GM18520 (cell line): ENCODE measurements around the gene IFNW1.
A peak's percentile ranks its signal among the peaks of the same experiment; 100 is the strongest.

Experiments
- ATAC-seq: cut with Tn5 transposase; IDR thresholded peaks from one replicate; pipeline ENCODE4 v1.9.1; 2021; ENCODE audit not compliant: unreplicated experiment

IFNW1 gene

DNA sequence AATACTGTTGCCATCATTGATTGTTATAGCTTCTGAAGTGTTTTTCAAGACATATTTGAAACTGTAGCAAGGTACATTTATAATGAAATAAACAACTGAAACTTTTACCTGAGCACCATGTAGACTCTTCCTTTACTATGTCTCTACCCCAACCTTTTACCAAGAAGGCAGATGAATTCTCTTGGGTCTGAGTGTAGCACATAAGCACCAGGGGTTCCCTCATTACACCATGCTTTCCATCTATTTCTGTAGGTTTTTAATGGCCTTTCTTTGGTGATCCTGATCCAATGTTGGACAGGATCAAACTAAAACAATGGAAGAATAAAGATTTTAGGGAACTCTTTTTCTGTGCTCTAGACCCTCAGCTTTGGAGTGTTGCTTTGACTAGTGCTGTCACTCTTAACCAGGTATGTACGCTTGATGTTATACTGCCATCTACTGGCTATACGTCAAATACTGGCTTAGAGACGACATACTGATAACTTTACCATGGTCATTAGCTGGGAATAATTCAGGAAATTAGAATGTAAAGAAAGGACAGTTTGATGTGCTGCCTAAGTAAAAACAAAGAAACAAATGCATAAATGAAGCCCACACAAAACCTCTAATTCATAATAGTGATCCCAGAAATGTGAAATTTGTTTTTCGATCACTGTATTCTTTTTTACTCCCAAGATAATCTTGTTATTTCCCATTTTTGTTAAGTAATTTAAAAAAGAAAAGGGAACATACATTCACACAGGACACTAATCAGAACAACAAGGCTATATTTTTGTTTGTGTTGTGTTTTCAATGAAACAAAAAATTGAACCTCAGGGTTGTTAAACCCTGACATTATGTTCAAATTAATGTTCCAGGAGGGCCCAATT lies 30.7 kb downstream of the IFNW1 start:
- ATAC-seq = peak; percentile 89

DNA sequence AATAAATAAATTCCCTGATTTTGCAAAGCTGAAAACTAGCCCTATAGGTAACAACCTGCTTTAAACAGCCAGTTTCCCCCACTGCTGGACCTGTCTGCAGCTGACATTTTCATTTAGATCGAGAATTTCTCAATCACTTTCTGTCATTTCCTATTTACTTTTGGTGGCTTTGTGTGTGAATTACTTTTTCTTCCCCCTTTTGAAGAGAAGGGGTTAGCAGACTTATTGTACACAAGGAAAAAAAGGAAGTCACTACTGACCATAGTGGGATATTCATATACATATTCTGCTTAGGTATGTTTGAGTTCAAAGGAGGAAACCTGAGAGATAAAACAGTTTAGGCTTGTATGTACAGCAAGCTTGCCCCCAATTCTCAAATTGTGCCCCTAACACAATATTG lies 36.8 kb downstream of the IFNW1 start:
- no peak for ATAC-seq

DNA sequence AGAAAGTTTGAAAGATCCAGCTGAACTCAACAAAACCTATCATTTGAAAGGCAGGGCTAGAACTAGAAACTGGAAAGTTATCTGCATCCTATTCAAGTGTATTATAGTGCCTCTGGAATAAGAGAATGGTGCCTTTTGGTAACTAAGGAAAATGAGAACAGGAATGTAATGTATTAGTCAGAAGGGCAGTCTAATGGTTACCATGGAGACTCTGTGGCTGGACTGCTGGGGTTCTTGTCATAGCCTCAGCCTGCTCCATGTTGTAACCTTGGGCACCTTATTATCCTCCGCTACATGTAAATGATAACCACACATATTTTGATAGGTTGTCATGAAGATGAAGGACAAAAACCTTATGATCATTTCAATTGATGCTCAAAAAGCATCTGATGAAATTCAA lies 39.3 kb downstream of the IFNW1 start:
- ATAC-seq = no peak

DNA sequence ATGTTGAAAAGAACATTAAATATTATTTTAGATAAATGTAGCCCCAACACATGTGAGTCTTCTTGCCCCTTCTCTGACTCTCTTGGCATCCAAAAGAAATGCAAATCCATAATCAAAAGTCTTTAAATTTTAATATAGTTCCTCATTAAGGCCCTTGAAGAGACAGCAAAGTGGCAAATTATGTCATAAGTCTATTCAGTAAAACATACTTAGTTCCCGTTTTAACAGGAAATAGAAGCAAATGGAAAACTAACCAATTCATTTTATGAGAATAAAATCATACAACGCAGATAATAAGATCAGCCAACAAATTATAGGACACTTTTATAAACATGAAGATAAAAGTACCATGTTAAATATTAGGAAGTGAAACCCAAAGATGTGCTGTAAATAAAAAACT lies 43.8 kb downstream of the IFNW1 start:
- no peak for ATAC-seq

DNA sequence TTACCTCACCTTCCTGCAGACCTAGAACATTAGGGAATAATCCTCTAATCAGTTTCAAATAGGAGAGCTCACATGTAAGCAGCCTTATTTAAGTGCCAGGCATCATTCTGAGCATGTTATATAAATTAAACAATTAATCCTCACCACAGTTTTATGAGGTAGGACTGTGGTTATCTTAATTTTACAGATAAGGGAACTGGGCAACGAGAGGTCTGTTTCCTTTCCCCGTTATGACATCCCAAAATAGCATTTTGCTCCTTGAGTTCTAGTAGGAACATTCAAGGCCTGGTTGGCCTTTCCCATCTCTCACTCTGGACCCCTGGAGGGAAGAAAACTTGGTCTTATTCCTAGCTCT lies 44.8 kb downstream of the IFNW1 start:
- ATAC-seq = no peak

DNA sequence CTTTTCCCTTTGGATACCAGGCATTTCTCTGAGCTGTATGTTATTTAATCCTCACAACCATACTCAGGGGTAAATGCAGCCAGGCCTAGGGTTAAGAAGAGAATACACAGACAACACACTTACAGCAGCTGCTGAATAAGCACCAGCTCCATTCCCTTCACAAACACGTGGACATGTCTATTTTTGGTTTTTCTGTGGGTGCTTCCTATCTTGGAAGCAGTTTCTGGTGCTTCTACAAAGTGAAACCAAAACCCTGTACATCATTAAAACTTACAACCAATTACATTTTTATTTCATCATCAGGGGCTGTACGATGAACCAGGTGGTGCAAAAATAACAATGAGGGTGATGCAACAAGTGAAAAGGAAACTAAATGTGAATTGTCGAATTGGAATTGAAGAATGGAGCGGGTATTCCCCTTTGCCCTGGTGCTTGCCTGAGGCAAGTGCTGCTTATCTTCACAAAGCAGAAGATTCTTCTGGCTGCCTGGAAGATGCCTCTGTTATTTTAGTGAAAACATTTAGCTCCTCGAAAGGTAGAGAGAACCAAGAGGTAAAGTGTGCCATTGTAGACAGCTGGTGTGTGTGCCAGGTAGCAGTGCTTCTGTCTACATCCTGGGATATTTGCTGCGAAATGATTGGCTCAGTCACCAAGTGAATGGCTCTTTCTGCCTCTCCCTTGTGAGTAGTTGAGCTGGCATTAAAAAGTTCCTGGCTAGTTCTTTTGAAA lies 45.3 kb downstream of the IFNW1 start:
- peak; percentile 64 for ATAC-seq

DNA sequence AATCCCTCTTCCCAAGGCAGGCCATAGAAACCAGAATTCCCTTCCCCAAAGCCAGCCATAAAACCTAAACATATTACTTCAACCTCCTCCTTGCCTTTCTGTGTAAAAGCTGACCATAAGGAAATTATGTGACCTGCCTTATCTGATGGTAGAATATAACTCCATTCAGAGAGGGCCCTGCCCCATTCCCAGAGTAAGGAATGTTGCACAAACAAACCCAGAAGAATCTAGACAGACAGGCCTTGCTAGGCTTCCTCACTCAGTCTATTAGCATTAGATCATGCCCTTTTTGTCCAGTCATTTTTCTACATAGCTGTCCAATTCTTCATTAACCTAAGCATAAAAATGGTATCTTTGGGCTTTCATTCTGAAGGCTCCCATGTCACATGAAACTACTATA lies 46.1 kb downstream of the IFNW1 start:
- no peak for ATAC-seq
